Measurements from ENCODE around the gene PLCB3.
"Not testable (repeated sequence)": the region's sequence is repeated elsewhere in the genome, so short reads cannot be mapped to it uniquely, and the experiment has no call there.

PLCB3 gene

GRCh38 chr11:64238076-64238475 lies 13.3 kb upstream of the PLCB3 start:
- DNase-seq, result no peak

GRCh38 chr11:64238999-64239398 lies 12.3 kb upstream of the PLCB3 start:
- no peak for DNase-seq

GRCh38 chr11:64239662-64240434 lies 11.5 kb upstream of the PLCB3 start:
- DNase-seq, result peak; percentile 22

- peak; percentile 44 for DNase-seq
Measured at GRCh38 chr11:64240435-64241240, 10.7 kb upstream of the PLCB3 start, which contains the start of gene FKBP2. Gene FKBP2, plus strand, starts transcription at chr11:64241095. Its CDS starts 1,293 bp downstream, at chr11:64242388.

GRCh38 chr11:64241241-64241490 lies 10.2 kb upstream of the PLCB3 start:
- DNase-seq, result no peak

GRCh38 chr11:64241491-64242374 lies 9.6 kb upstream of the PLCB3 start:
- peak; percentile 59 for DNase-seq

GRCh38 chr11:64243236-64243854 lies 8.0 kb upstream of the PLCB3 start:
- DNase-seq, result no peak

- no peak for DNase-seq
Measured at GRCh38 chr11:64244107-64244506, 7.2 kb upstream of the PLCB3 start.

GRCh38 chr11:64244966-64245365 lies 6.4 kb upstream of the PLCB3 start:
- DNase-seq, result no peak

- DNase-seq, result no peak
Measured at GRCh38 chr11:64245401-64245796, 5.9 kb upstream of the PLCB3 start.

- no peak for DNase-seq
Measured at GRCh38 chr11:64245797-64246620, 5.3 kb upstream of the PLCB3 start.

GRCh38 chr11:64246621-64246870 lies 4.8 kb upstream of the PLCB3 start:
- not testable (repeated sequence) for DNase-seq

GRCh38 chr11:64246871-64247728 lies 4.2 kb upstream of the PLCB3 start, which contains the start of gene PPP1R14B:
Gene PPP1R14B, minus strand, starts transcription at chr11:64246943. Its CDS starts 270 bp downstream, at chr11:64246673.
- peak; percentile 23 for DNase-seq

- no peak for DNase-seq
Measured at GRCh38 chr11:64247729-64248531, 3.4 kb upstream of the PLCB3 start.

- no peak for DNase-seq
Measured at GRCh38 chr11:64248578-64248977, 2.8 kb upstream of the PLCB3 start.

- DNase-seq, result no peak
Measured at GRCh38 chr11:64249038-64249437, 2.3 kb upstream of the PLCB3 start.

GRCh38 chr11:64249563-64250414 lies 1.5 kb upstream of the PLCB3 start:
- no peak for DNase-seq

- no peak for DNase-seq
Measured at GRCh38 chr11:64250415-64251015, 815 bp upstream of the PLCB3 start.

GRCh38 chr11:64251753-64252002 lies 348 bp downstream of the PLCB3 start:
- no peak for DNase-seq

Data from SIG-M5 (cell line).